H9 (cell line): ENCODE measurements around the gene ZC3H18. TPM values are rescaled to one million over a fixed set of nuclear protein-coding genes. Genes with fewer than 3 reads are reported as not detected.

Experiments
- DNase-seq: peaks from one replicate; pipeline ENCODE4 v3.0.0-alpha.2; 2017
- H2AFZ ChIP-seq: one replicate; pipeline ENCODE4 v1.6.1; 2013; ENCODE audit warnings: mild to moderate bottlenecking, low read length, control low read depth, moderate library complexity
- H2AK5ac ChIP-seq: 2 replicates; pipeline ENCODE4 v1.6.1; 2013; ENCODE audit warnings: low read length, control low read depth, mixed read lengths; ENCODE audit not compliant: insufficient read length
- H2BK120ac ChIP-seq: one replicate; pipeline ENCODE4 v1.6.1; 2013; ENCODE audit warnings: low read depth, mild to moderate bottlenecking, low read length, control low read depth, inconsistent platforms; ENCODE audit not compliant: poor library complexity, severe bottlenecking
- H2BK12ac ChIP-seq: 2 replicates; pipeline ENCODE4 v1.6.1; 2013; ENCODE audit warnings: low read length, control low read depth, mixed read lengths, low read depth; ENCODE audit not compliant: insufficient read length
- H2BK15ac ChIP-seq: 2 replicates; pipeline ENCODE4 v1.6.1; 2013; ENCODE audit warnings: low read depth, low read length, control low read depth
- H2BK20ac ChIP-seq: one replicate; pipeline ENCODE4 v1.6.1; 2013; ENCODE audit warnings: low read depth, mild to moderate bottlenecking, low read length, control low read depth, inconsistent platforms; ENCODE audit not compliant: poor library complexity, severe bottlenecking
- H2BK5ac ChIP-seq: 2 replicates; pipeline ENCODE4 v1.6.1; 2013; ENCODE audit warnings: low read length, control low read depth, mixed read lengths; ENCODE audit not compliant: insufficient read length
- H3K14ac ChIP-seq: 2 replicates; pipeline ENCODE4 v1.6.1; 2013; ENCODE audit warnings: low read length, control low read depth; ENCODE audit not compliant: insufficient read depth
- H3K18ac ChIP-seq: 2 replicates; pipeline ENCODE4 v1.6.1; 2013; ENCODE audit warnings: low read depth, mild to moderate bottlenecking, mixed read lengths, low read length, control low read depth; ENCODE audit not compliant: insufficient read length
- H3K23ac ChIP-seq: 2 replicates; pipeline ENCODE4 v1.6.1; 2013; ENCODE audit warnings: low read length, control low read depth, mixed read lengths, low read depth; ENCODE audit not compliant: insufficient read length
- H3K23me2 ChIP-seq: 2 replicates; pipeline ENCODE4 v1.6.1; 2013; ENCODE audit warnings: low read depth, mild to moderate bottlenecking, mixed read lengths, low read length, control low read depth; ENCODE audit not compliant: insufficient read length, poor library complexity, severe bottlenecking
- H3K27ac ChIP-seq: 2 replicates; pipeline ENCODE4 v1.5.1; 2013; ENCODE audit warnings: low read length, control low read depth, mixed read lengths, low read depth; ENCODE audit not compliant: insufficient read length
- H3K27me3 ChIP-seq: 2 replicates; pipeline ENCODE4 v1.6.1; 2013; ENCODE audit warnings: low read length, control low read depth, inconsistent platforms; ENCODE audit not compliant: insufficient read depth
- H3K4ac ChIP-seq: 2 replicates; pipeline ENCODE4 v1.6.1; 2013; ENCODE audit warnings: low read depth, mild to moderate bottlenecking, control low read depth, inconsistent platforms, low read length, moderate library complexity
- H3K4me1 ChIP-seq: 2 replicates; pipeline ENCODE4 v1.6.1; 2013; ENCODE audit warnings: low read length, control low read depth, inconsistent platforms; ENCODE audit not compliant: insufficient read depth
- H3K4me2 ChIP-seq: 2 replicates; pipeline ENCODE4 v1.6.1; 2013; ENCODE audit warnings: low read length, control low read depth, mixed read lengths; ENCODE audit not compliant: insufficient read length, insufficient read depth
- H3K56ac ChIP-seq: 2 replicates; pipeline ENCODE4 v1.6.1; 2013; ENCODE audit warnings: low read depth, mild to moderate bottlenecking, mixed read lengths, low read length, control low read depth; ENCODE audit not compliant: insufficient read length
- H3K79me1 ChIP-seq: 2 replicates; pipeline ENCODE4 v1.6.1; 2013; ENCODE audit warnings: low read depth, mild to moderate bottlenecking, moderate library complexity, low read length, control low read depth, inconsistent platforms; ENCODE audit not compliant: insufficient read depth, poor library complexity, severe bottlenecking
- H3K79me2 ChIP-seq: 2 replicates; pipeline ENCODE4 v1.6.1; 2013; ENCODE audit warnings: low read length, control low read depth, inconsistent platforms; ENCODE audit not compliant: insufficient read depth
- H3K9ac ChIP-seq: 2 replicates; pipeline ENCODE4 v1.6.1; 2013; ENCODE audit warnings: low read length, control low read depth, mixed read lengths; ENCODE audit not compliant: insufficient read length; ENCODE audit errors: extremely low read depth
- H3K9me3 ChIP-seq: one replicate; pipeline ENCODE4 v1.6.1; 2013; ENCODE audit warnings: low read depth, low read length, inconsistent platforms; ENCODE audit not compliant: control insufficient read depth
- H3T11ph ChIP-seq: one replicate; pipeline ENCODE4 v1.6.1; 2013; ENCODE audit warnings: mild to moderate bottlenecking, low read length, control low read depth, inconsistent platforms
- H4K20me1 ChIP-seq: one replicate; pipeline ENCODE4 v1.6.1; 2013; ENCODE audit not compliant: control insufficient read depth, insufficient read length, insufficient read depth
- H4K5ac ChIP-seq: 2 replicates; pipeline ENCODE4 v1.6.1; 2013; ENCODE audit warnings: low read depth, mild to moderate bottlenecking, mixed read lengths, low read length, control low read depth; ENCODE audit not compliant: insufficient read length
- H4K8ac ChIP-seq: replicated peaks from 2 replicates; pipeline ENCODE4 v1.6.1; 2013; ENCODE audit warnings: low read length, control low read depth, mixed read lengths, low read depth; ENCODE audit not compliant: insufficient read length
- H4K91ac ChIP-seq: 2 replicates; pipeline ENCODE4 v1.6.1; 2013; ENCODE audit warnings: low read depth, mild to moderate bottlenecking, moderate library complexity, mixed read lengths, low read length, control low read depth; ENCODE audit not compliant: insufficient read length
- H3K27ac Mint-ChIP-seq, 3 experiments: 2 replicates in 2 of 3; 3 replicates in 1 of 3; pipeline ENCODE4 v1.8.0; 2020 to 2021; ENCODE audit warnings: mixed read lengths in 3 of 3, mild to moderate bottlenecking in 1 of 3, moderate library complexity in 1 of 3
- H3K27me3 Mint-ChIP-seq: 2 replicates; pipeline ENCODE4 v1.8.0; 2021; ENCODE audit warnings: low read depth, mild to moderate bottlenecking, moderate library complexity, mixed read lengths
- H3K36me3 Mint-ChIP-seq, 3 experiments: 2 replicates in 2 of 3; 3 replicates in 1 of 3; pipeline ENCODE4 v1.8.0; 2020 to 2021; ENCODE audit warnings: low read depth in 3 of 3, mixed read lengths in 3 of 3; ENCODE audit not compliant: insufficient read depth in 1 of 3
- H3K4me1 Mint-ChIP-seq, 2 experiments: 2 replicates each; pipeline ENCODE4 v1.8.0; 2020; ENCODE audit warnings: mixed read lengths in 2 of 2
- H3K4me3 Mint-ChIP-seq, 2 experiments: 2 replicates in 1 of 2; 3 replicates in 1 of 2; pipeline ENCODE4 v1.8.0; 2020 to 2021; ENCODE audit warnings: mild to moderate bottlenecking in 2 of 2, mixed read lengths in 2 of 2, moderate library complexity in 1 of 2
- H3K9me3 Mint-ChIP-seq, 2 experiments: 2 replicates in 1 of 2; 3 replicates in 1 of 2; pipeline ENCODE4 v1.8.0; 2020; ENCODE audit warnings: mild to moderate bottlenecking in 2 of 2, mixed read lengths in 2 of 2, moderate library complexity in 1 of 2
- CTCF ChIP-seq: fragments of 200-600 bp; sonication (generic); conservative IDR thresholded peaks from 3 replicates; pipeline ENCODE4 v1.8.0; 2021; ENCODE audit warnings: antibody characterized with exemption, mild to moderate bottlenecking
- WGBS: extraction: QIAGEN DNeasy Blood & Tissue Kit; methylation state at CpG from one replicate; pipeline ENCODE4 v1.1.7; 2013; ENCODE audit warnings: missing lambda C conversion rate, low lambda C conversion rate, mixed read lengths; ENCODE audit not compliant: insufficient read length; ENCODE audit errors: extremely low coverage; 5-methylcytosine and 5-hydroxymethylcytosine counted together
- total RNA-seq: library from RNA; stranded (reverse); gene quantifications from 2 replicates; pipeline ENCODE4 v1.2.1, GENCODE V29; 2021

Gene ZC3H18
- total RNA-seq, 1 experiment from 2014 or later: 69.7 TPM

GRCh38 chr16:88633684-88634140, 63.5 kb downstream of the ZC3H18 start:
- H2BK20ac ChIP-seq: no peak overlapping the region
- no peak overlapping the region for H2BK15ac ChIP-seq
- H2BK120ac ChIP-seq: no peak overlapping the region
- H3K4me1 ChIP-seq: no peaks in the 10 kb centered on the region; the same call in 1 of the 2 replicates
- H2BK5ac ChIP-seq: no peak overlapping the region
- H3K4me1 Mint-ChIP-seq: peaks cover 15 to 30% of the 10 kb centered on the region in 2 experiments
- H4K91ac ChIP-seq: no peak overlapping the region
- no peak overlapping the region for H2AFZ ChIP-seq
- H2BK12ac ChIP-seq: no peak overlapping the region
- H4K20me1 ChIP-seq: no peaks in the 10 kb centered on the region
- H3K14ac ChIP-seq: no peak overlapping the region
- H3K4ac ChIP-seq: no peak overlapping the region
- no peak overlapping the region for H3T11ph ChIP-seq
- peak; percentile 86 for DNase-seq
- H3K9me3 Mint-ChIP-seq: no peaks in the 10 kb centered on the region; a peak in 1 of 5 replicates
- peaks cover 18% of the 10 kb centered on the region for H3K27me3 Mint-ChIP-seq
- H3K27ac Mint-ChIP-seq: no peak overlapping the region
- H3K79me1 ChIP-seq: no peaks in the 10 kb centered on the region
- peaks cover 5 to 28% (median 26%) of the 10 kb centered on the region in 3 experiments; a peak in 6 of 7 replicates for H3K36me3 Mint-ChIP-seq
- no CpG with 5 or more reads among the region's 23 CpGs for WGBS
- no peak overlapping the region for H3K56ac ChIP-seq
- H2AK5ac ChIP-seq: no peak overlapping the region
- no peak overlapping the region for H3K27ac ChIP-seq
- peak overlapping the region; percentile 61 for H3K4me3 Mint-ChIP-seq
- no peak overlapping the region for H4K8ac ChIP-seq
- H3K4me2 ChIP-seq: peak overlapping the region; percentile 54
- TF ChIP-seq CTCF: peak; percentile 58; the same call in 2 of the 3 replicates
- H3K9me3 ChIP-seq: no peaks in the 10 kb centered on the region
- H4K5ac ChIP-seq: no peak overlapping the region
- no peak overlapping the region for H3K23ac ChIP-seq
- H3K79me2 ChIP-seq: no peaks in the 10 kb centered on the region
- H3K9ac ChIP-seq: no peak overlapping the region
- no peaks in the 10 kb centered on the region for H3K27me3 ChIP-seq
- peaks cover 15% of the 10 kb centered on the region for H3K23me2 ChIP-seq
- no peak overlapping the region for H3K18ac ChIP-seq
